Astrocyte (in vitro differentiated cells and primary cell): ENCODE data around the gene RBM20. TPM values are rescaled to one million over a fixed set of nuclear protein-coding genes. Genes with fewer than 3 reads are reported as not detected.

Experiments used
- DNase-seq: peaks from one replicate; pipeline ENCODE4 v3.0.0-alpha.2; 2010; ENCODE audit warnings: low read depth
- FAIRE-seq: peaks from 2 replicates; lab custom pipeline; 2011; peaks lifted over from hg19 to GRCh38; lab: Jason Lieb, UNC
- H2AFZ ChIP-seq: 2 replicates; pipeline ENCODE4 v1.6.0; 2012; ENCODE audit warnings: low read depth, low read length, inconsistent platforms
- H3K27ac ChIP-seq: 2 replicates; pipeline ENCODE4 v1.5.1; 2011; ENCODE audit warnings: low read depth, low read length, inconsistent platforms
- H3K27me3 ChIP-seq: 2 replicates; pipeline ENCODE4 v1.6.0; 2011; ENCODE audit warnings: low read length, inconsistent platforms; ENCODE audit not compliant: insufficient read depth
- H3K36me3 ChIP-seq: 2 replicates; pipeline ENCODE4 v1.5.1; 2011; ENCODE audit warnings: low read length, inconsistent platforms; ENCODE audit not compliant: insufficient read depth
- H3K4me1 ChIP-seq: 2 replicates; pipeline ENCODE4 v1.5.1; 2011; ENCODE audit warnings: low read length, inconsistent platforms; ENCODE audit not compliant: insufficient read depth
- H3K4me2 ChIP-seq: 2 replicates; pipeline ENCODE4 v1.6.0; 2012; ENCODE audit warnings: low read length, inconsistent platforms
- H3K4me3 ChIP-seq: 2 replicates; pipeline ENCODE4 v1.5.1; 2011; ENCODE audit warnings: low read depth, mild to moderate bottlenecking, low read length, inconsistent platforms; ENCODE audit not compliant: insufficient read depth
- H3K79me2 ChIP-seq: 2 replicates; pipeline ENCODE4 v1.6.0; 2012; ENCODE audit warnings: mild to moderate bottlenecking, low read length, inconsistent platforms; ENCODE audit not compliant: insufficient read depth
- H3K9ac ChIP-seq: 2 replicates; pipeline ENCODE4 v1.6.0; 2012; ENCODE audit warnings: mild to moderate bottlenecking, low read length, inconsistent platforms
- H3K9me3 ChIP-seq: 2 replicates; pipeline ENCODE4 v1.5.1; 2012; ENCODE audit warnings: low read depth, mild to moderate bottlenecking, low read length, inconsistent platforms; ENCODE audit not compliant: insufficient read depth
- H4K20me1 ChIP-seq: 2 replicates; pipeline ENCODE4 v1.6.0; 2012; ENCODE audit warnings: low read length, inconsistent platforms; ENCODE audit not compliant: insufficient read depth
- H3K27ac Mint-ChIP-seq: one replicate; pipeline ENCODE4 v1.8.0; 2021; ENCODE audit warnings: mild to moderate bottlenecking, mixed read lengths; ENCODE audit not compliant: unreplicated experiment
- H3K27me3 Mint-ChIP-seq: one replicate; pipeline ENCODE4 v1.8.0; 2021; ENCODE audit warnings: low read depth, mixed read lengths; ENCODE audit not compliant: unreplicated experiment
- H3K36me3 Mint-ChIP-seq: one replicate; pipeline ENCODE4 v1.8.0; 2021; ENCODE audit warnings: low read depth, mixed read lengths; ENCODE audit not compliant: unreplicated experiment
- H3K4me1 Mint-ChIP-seq: one replicate; pipeline ENCODE4 v1.8.0; 2021; ENCODE audit warnings: low read depth, mixed read lengths; ENCODE audit not compliant: unreplicated experiment
- H3K4me3 Mint-ChIP-seq: one replicate; pipeline ENCODE4 v1.8.0; 2021; ENCODE audit warnings: mild to moderate bottlenecking, moderate library complexity, mixed read lengths; ENCODE audit not compliant: unreplicated experiment
- H3K9me3 Mint-ChIP-seq: one replicate; pipeline ENCODE4 v1.8.0; 2021; ENCODE audit warnings: mild to moderate bottlenecking, mixed read lengths; ENCODE audit not compliant: unreplicated experiment
- EZH2 ChIP-seq: IDR thresholded peaks from 2 replicates; pipeline ENCODE4 v1.6.1; 2012; ENCODE audit warnings: mild to moderate bottlenecking, low read length, inconsistent platforms; ENCODE audit not compliant: insufficient read depth
- total RNA-seq: library from RNA; stranded (reverse); gene quantifications from 2 replicates; pipeline ENCODE4 v1.2.1, GENCODE V29; 2021
- TF ChIP-seq, protein P1 (sequence below): IDR thresholded peaks from 2 replicates; pipeline ENCODE4 v1.5.1; 2011; ENCODE audit warnings: low read depth, mild to moderate bottlenecking, inconsistent platforms, low read length, moderate library complexity; ENCODE audit not compliant: insufficient read depth

RBM20 gene
- total RNA-seq, 1 donor from 2014 or later = 1.5 TPM

DNA sequence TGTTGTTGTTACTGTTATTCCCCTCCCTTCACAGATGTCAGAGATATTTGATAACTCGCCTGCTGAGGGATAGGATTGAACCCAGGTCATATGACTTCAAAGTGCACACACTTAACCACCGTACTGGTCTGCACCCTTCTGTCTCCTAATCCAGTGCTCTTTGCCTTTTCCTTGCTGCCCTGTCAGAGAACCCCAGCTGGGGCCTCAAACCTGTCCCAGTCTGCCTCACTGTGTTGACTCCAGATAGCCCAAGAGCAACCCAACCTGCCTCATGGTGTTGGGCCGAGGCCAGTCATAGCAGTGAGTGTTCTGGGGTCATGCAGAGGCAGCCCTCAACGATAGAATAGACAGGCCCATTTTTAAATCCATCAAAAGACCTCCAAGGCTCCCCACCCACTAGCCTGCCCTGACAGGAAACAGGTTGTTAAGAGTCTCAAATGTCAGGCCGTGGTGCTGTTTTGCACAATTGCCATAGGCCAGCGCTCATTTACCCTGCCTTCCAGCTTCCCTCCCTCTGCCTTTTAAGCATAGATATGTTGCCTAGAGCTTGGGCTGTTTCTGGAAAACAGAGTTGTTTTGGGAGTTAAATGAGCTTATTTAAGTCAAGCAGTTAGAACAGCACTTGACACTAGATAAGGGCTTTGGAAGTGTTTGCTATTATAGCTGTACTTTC lies 190.6 kb downstream of the RBM20 start:
- FAIRE-seq (no peak), DNase-seq (no peak)
- H4K20me1 ChIP-seq = no peaks in the 10 kb centered on the region
- H3K79me2 ChIP-seq = no peaks in the 10 kb centered on the region
- Mint-ChIP-seq H3K27ac (no peak overlapping the region), H3K36me3 (peaks cover 2% of the 10 kb centered on the region), H3K4me3 (no peak overlapping the region), H3K9me3 (no peaks in the 10 kb centered on the region), H3K27me3 (no peaks in the 10 kb centered on the region), H3K4me1 (peaks cover 2% of the 10 kb centered on the region)
- H2AFZ ChIP-seq = no peak overlapping the region
- no peak overlapping the region for H3K4me3 ChIP-seq
- no peak overlapping the region for H3K9ac ChIP-seq
- H3K4me1 ChIP-seq = no peaks in the 10 kb centered on the region
- H3K4me2 ChIP-seq = no peak overlapping the region
- no peak overlapping the region for H3K27ac ChIP-seq
- TF ChIP-seq, protein P1, sequence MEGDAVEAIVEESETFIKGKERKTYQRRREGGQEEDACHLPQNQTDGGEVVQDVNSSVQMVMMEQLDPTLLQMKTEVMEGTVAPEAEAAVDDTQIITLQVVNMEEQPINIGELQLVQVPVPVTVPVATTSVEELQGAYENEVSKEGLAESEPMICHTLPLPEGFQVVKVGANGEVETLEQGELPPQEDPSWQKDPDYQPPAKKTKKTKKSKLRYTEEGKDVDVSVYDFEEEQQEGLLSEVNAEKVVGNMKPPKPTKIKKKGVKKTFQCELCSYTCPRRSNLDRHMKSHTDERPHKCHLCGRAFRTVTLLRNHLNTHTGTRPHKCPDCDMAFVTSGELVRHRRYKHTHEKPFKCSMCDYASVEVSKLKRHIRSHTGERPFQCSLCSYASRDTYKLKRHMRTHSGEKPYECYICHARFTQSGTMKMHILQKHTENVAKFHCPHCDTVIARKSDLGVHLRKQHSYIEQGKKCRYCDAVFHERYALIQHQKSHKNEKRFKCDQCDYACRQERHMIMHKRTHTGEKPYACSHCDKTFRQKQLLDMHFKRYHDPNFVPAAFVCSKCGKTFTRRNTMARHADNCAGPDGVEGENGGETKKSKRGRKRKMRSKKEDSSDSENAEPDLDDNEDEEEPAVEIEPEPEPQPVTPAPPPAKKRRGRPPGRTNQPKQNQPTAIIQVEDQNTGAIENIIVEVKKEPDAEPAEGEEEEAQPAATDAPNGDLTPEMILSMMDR = no peak
- no peak for TF ChIP-seq EZH2
- no peaks in the 10 kb centered on the region for H3K27me3 ChIP-seq
- H3K9me3 ChIP-seq = no peaks in the 10 kb centered on the region
- no peaks in the 10 kb centered on the region for H3K36me3 ChIP-seq

DNA sequence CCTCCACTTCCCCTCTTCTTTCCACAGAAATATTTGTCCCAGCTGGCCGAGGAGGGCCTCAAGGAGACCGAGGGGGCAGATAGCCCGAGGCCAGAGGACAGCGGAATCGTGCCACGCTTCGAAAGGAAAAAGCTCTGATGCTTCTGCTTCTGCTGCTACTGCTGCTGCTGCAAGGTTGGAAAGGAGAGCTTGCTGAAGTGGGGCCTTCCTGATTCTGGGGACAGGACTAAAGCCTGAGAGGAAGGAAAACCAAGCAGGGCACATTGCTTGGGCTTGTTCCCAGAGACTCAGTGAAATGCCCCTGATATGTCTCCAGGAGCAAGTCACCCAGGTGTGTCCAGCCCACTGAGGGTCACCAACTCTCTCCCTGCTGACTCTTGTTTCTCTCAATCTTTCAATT lies 191.7 kb downstream of the RBM20 start:
- no peak overlapping the region for H3K27ac ChIP-seq
- Mint-ChIP-seq H3K36me3 (peaks cover 2% of the 10 kb centered on the region), H3K27ac (no peak overlapping the region), H3K4me1 (peaks cover 2% of the 10 kb centered on the region), H3K27me3 (no peaks in the 10 kb centered on the region), H3K9me3 (no peaks in the 10 kb centered on the region), H3K4me3 (no peak overlapping the region)
- no peaks in the 10 kb centered on the region for H3K36me3 ChIP-seq
- no peak overlapping the region for H3K4me2 ChIP-seq
- FAIRE-seq (no peak), DNase-seq (no peak)
- no peaks in the 10 kb centered on the region for H3K9me3 ChIP-seq
- H3K79me2 ChIP-seq = no peaks in the 10 kb centered on the region
- no peak overlapping the region for H2AFZ ChIP-seq
- no peaks in the 10 kb centered on the region for H3K27me3 ChIP-seq
- no peaks in the 10 kb centered on the region for H4K20me1 ChIP-seq
- H3K4me3 ChIP-seq = no peak overlapping the region
- no peak overlapping the region for H3K9ac ChIP-seq
- TF ChIP-seq, protein P1 = no peak
- no peak for TF ChIP-seq EZH2
- no peaks in the 10 kb centered on the region for H3K4me1 ChIP-seq

DNA sequence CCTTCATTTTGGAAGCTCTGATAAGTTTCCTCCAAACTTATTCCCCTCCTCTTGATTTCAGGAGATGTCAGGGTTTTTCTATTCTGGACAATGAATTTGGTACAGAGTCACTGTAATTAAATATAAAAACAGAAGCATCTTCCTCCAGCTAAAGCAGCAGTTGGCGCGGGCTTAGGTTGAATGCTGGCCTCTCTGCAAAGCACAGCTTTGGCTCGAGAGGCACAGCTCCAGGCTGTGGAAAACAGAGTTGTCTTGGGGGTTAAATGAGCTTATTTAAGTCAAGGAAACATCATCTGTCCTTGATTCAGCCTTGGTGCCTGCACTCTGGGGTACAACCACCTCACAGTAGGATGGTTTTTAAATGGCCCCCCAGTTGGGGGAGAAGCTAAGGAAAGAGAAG lies 192.6 kb downstream of the RBM20 start:
- no peak overlapping the region for H3K4me2 ChIP-seq
- no peak overlapping the region for H3K27ac ChIP-seq
- Mint-ChIP-seq H3K27ac (no peak overlapping the region), H3K36me3 (peaks cover 2% of the 10 kb centered on the region), H3K27me3 (no peaks in the 10 kb centered on the region), H3K4me1 (peaks cover 2% of the 10 kb centered on the region), H3K4me3 (no peak overlapping the region), H3K9me3 (no peaks in the 10 kb centered on the region)
- FAIRE-seq = no peak
- H3K4me3 ChIP-seq = no peak overlapping the region
- no peaks in the 10 kb centered on the region for H3K36me3 ChIP-seq
- H3K9ac ChIP-seq = no peak overlapping the region
- no peak for DNase-seq
- no peaks in the 10 kb centered on the region for H3K9me3 ChIP-seq
- H4K20me1 ChIP-seq = no peaks in the 10 kb centered on the region
- no peaks in the 10 kb centered on the region for H3K79me2 ChIP-seq
- H3K4me1 ChIP-seq = no peaks in the 10 kb centered on the region
- H3K27me3 ChIP-seq = no peaks in the 10 kb centered on the region
- H2AFZ ChIP-seq = no peak overlapping the region
- no peak for TF ChIP-seq EZH2
- TF ChIP-seq, protein P1 = no peak
